ENCODE data around the gene CIAPIN1.
"Not testable (repeated sequence)": the region's sequence is repeated elsewhere in the genome, so short reads cannot be mapped to it uniquely, and the experiment has no call there.

The CIAPIN1 gene

GRCh38 chr16:57403965-57404817 is 43.0 kb downstream of the CIAPIN1 start, which contains the start of gene CCL17:
TSS of gene CCL17 (plus strand) at chr16:57404767. CDS start at chr16:57413933, 9,166 bp downstream.
- DNase-seq, result no peak

- DNase-seq, result no peak
Measured at GRCh38 chr16:57401943-57402640, 45.1 kb downstream of the CIAPIN1 start.

GRCh38 chr16:57397493-57397892 is 49.7 kb downstream of the CIAPIN1 start:
- not testable (repeated sequence) for DNase-seq

- DNase-seq, result no peak
Measured at GRCh38 chr16:57396786-57397185, 50.4 kb downstream of the CIAPIN1 start.

- DNase-seq, result no peak
Measured at GRCh38 chr16:57395026-57395425, 52.2 kb downstream of the CIAPIN1 start.

GRCh38 chr16:57394444-57394843 is 52.7 kb downstream of the CIAPIN1 start:
- no peak for DNase-seq

- no peak for DNase-seq
Measured at GRCh38 chr16:57392694-57393093, 54.5 kb downstream of the CIAPIN1 start.

GRCh38 chr16:57391708-57392107 is 55.5 kb downstream of the CIAPIN1 start:
- no peak for DNase-seq

- no peak for DNase-seq
Measured at GRCh38 chr16:57391300-57391699, 55.9 kb downstream of the CIAPIN1 start.

- DNase-seq, result no peak
Measured at GRCh38 chr16:57390636-57391295, 56.4 kb downstream of the CIAPIN1 start.

GRCh38 chr16:57389087-57389468 is 58.1 kb downstream of the CIAPIN1 start:
- DNase-seq, result no peak

- no peak for DNase-seq
Measured at GRCh38 chr16:57388359-57389086, 58.7 kb downstream of the CIAPIN1 start.

- DNase-seq, result no peak
Measured at GRCh38 chr16:57387598-57388354, 59.4 kb downstream of the CIAPIN1 start.

- DNase-seq, result no peak
Measured at GRCh38 chr16:57386381-57386951, 60.7 kb downstream of the CIAPIN1 start.

- no peak for DNase-seq
Measured at GRCh38 chr16:57385083-57385482, 62.1 kb downstream of the CIAPIN1 start.

GRCh38 chr16:57384248-57385070 is 62.7 kb downstream of the CIAPIN1 start:
- no peak for DNase-seq

GRCh38 chr16:57383276-57384247 is 63.6 kb downstream of the CIAPIN1 start:
- no peak for DNase-seq

GRCh38 chr16:57382535-57383275 is 64.5 kb downstream of the CIAPIN1 start:
- DNase-seq, result no peak

Data from NCI-H2227 treated with DMSO at 0.1 percent for 48 hours (cell line).